ENCODE results near the gene PRKD3.

The PRKD3 gene

GRCh38 chr2:37342591-37343220, 18.1 kb upstream of the PRKD3 start:
- DNase-seq, result peak; percentile 58

GRCh38 chr2:37340637-37341036, 16.0 kb upstream of the PRKD3 start:
- no peak for DNase-seq

- no peak for DNase-seq
Observed at GRCh38 chr2:37338933-37339332, 14.3 kb upstream of the PRKD3 start.

- DNase-seq, result no peak
Observed at GRCh38 chr2:37337620-37338280, 13.1 kb upstream of the PRKD3 start.

- no peak for DNase-seq
Observed at GRCh38 chr2:37335604-37336003, 11.0 kb upstream of the PRKD3 start.

GRCh38 chr2:37333256-37333655, 8.6 kb upstream of the PRKD3 start:
- DNase-seq, result no peak

- no peak for DNase-seq
Observed at GRCh38 chr2:37332560-37332959, 7.9 kb upstream of the PRKD3 start.

- DNase-seq, result no peak
Observed at GRCh38 chr2:37330681-37331080, 6.0 kb upstream of the PRKD3 start.

GRCh38 chr2:37326866-37327634, 2.4 kb upstream of the PRKD3 start:
- DNase-seq, result no peak

GRCh38 chr2:37326285-37326684, 1.7 kb upstream of the PRKD3 start:
- no peak for DNase-seq

GRCh38 chr2:37325625-37326071, 1.0 kb upstream of the PRKD3 start:
- DNase-seq, result no peak

- no peak for DNase-seq
Observed at GRCh38 chr2:37324536-37324785, 172 bp downstream of the PRKD3 start.

- DNase-seq, result peak; percentile 49
Observed at GRCh38 chr2:37323781-37324535, 675 bp downstream of the PRKD3 start.

GRCh38 chr2:37323176-37323780, 1.4 kb downstream of the PRKD3 start:
- DNase-seq, result no peak

- no peak for DNase-seq
Observed at GRCh38 chr2:37322368-37322767, 2.3 kb downstream of the PRKD3 start.

GRCh38 chr2:37321029-37321682, 3.5 kb downstream of the PRKD3 start:
- no peak for DNase-seq

GRCh38 chr2:37319754-37320609, 4.7 kb downstream of the PRKD3 start:
- DNase-seq, result no peak

GRCh38 chr2:37318401-37318800, 6.2 kb downstream of the PRKD3 start:
- DNase-seq, result no peak

GRCh38 chr2:37317746-37318145, 6.9 kb downstream of the PRKD3 start:
- DNase-seq, result no peak

- DNase-seq, result no peak
Observed at GRCh38 chr2:37316181-37316580, 8.5 kb downstream of the PRKD3 start.

GRCh38 chr2:37315364-37315763, 9.3 kb downstream of the PRKD3 start:
- DNase-seq, result no peak

GRCh38 chr2:37307500-37307899, 17.1 kb downstream of the PRKD3 start:
- no peak for DNase-seq
